Mesothelial cell of epicardium (in vitro differentiated cells): Measurements from ENCODE around the gene XIST. TPM values are rescaled to one million over a fixed set of nuclear protein-coding genes. Genes with fewer than 3 reads are reported as not detected.

ENCODE experiments used
- DNase-seq, 2 experiments: peaks; one replicate each; pipeline ENCODE4 v3.0.0; 2021; ENCODE audit warnings: low spot score in 2 of 2; ENCODE audit not compliant: unreplicated experiment in 2 of 2
- H3K27ac Mint-ChIP-seq: 2 replicates; pipeline ENCODE4 v1.8.0; 2021; ENCODE audit warnings: mixed read lengths
- H3K27me3 Mint-ChIP-seq: 2 replicates; pipeline ENCODE4 v1.8.0; 2021; ENCODE audit warnings: low read depth, mixed read lengths
- H3K36me3 Mint-ChIP-seq: 2 replicates; pipeline ENCODE4 v1.8.0; 2021; ENCODE audit warnings: mixed read lengths
- H3K4me1 Mint-ChIP-seq: 2 replicates; pipeline ENCODE4 v1.8.0; 2021; ENCODE audit warnings: mixed read lengths
- H3K4me3 Mint-ChIP-seq: 2 replicates; pipeline ENCODE4 v1.8.0; 2021; ENCODE audit warnings: mild to moderate bottlenecking, moderate library complexity, mixed read lengths
- H3K9me3 Mint-ChIP-seq: 2 replicates; pipeline ENCODE4 v1.8.0; 2021; ENCODE audit warnings: mixed read lengths
- total RNA-seq: library from RNA; stranded (reverse); gene quantifications from 3 replicates; pipeline ENCODE4 v1.2.1, GENCODE V29; 2021
- TF ChIP-seq, protein P1 (sequence below): fragments of 200-600 bp; sonication (generic); IDR thresholded peaks from one replicate; pipeline ENCODE4 v1.5.0; 2021; ENCODE audit warnings: antibody characterized with exemption; ENCODE audit not compliant: unreplicated experiment

The XIST gene
- total RNA-seq, 1 donor from 2014 or later: 0.07 TPM

DNA sequence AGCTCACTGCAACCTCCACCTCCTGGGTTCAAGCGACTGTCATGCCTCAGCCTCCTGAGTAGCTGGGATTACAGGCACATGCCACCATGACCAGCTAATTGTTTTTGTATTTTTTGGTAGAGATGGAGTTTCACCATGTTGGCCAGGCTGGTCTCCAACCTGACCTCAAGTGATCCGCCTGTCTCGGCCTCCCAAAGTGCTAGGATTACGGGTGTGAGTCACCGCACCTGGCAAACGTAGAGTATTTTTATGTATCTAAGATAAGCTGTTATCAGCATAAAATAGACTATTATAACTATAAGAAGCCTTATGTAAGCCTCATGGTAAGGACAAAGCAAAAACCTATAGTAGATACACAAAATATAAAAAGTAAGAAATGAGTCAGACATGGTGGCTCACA lies 14.6 kb upstream of the XIST start:
- H3K27ac Mint-ChIP-seq: no peak overlapping the region
- peaks cover 3% of the 10 kb centered on the region for H3K4me1 Mint-ChIP-seq
- TF ChIP-seq, protein P1, sequence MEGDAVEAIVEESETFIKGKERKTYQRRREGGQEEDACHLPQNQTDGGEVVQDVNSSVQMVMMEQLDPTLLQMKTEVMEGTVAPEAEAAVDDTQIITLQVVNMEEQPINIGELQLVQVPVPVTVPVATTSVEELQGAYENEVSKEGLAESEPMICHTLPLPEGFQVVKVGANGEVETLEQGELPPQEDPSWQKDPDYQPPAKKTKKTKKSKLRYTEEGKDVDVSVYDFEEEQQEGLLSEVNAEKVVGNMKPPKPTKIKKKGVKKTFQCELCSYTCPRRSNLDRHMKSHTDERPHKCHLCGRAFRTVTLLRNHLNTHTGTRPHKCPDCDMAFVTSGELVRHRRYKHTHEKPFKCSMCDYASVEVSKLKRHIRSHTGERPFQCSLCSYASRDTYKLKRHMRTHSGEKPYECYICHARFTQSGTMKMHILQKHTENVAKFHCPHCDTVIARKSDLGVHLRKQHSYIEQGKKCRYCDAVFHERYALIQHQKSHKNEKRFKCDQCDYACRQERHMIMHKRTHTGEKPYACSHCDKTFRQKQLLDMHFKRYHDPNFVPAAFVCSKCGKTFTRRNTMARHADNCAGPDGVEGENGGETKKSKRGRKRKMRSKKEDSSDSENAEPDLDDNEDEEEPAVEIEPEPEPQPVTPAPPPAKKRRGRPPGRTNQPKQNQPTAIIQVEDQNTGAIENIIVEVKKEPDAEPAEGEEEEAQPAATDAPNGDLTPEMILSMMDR: no peak
- no peak for DNase-seq
- no peaks in the 10 kb centered on the region for H3K36me3 Mint-ChIP-seq
- H3K27me3 Mint-ChIP-seq: no peaks in the 10 kb centered on the region
- H3K4me3 Mint-ChIP-seq: no peak overlapping the region
- H3K9me3 Mint-ChIP-seq: peaks cover 6% of the 10 kb centered on the region

DNA sequence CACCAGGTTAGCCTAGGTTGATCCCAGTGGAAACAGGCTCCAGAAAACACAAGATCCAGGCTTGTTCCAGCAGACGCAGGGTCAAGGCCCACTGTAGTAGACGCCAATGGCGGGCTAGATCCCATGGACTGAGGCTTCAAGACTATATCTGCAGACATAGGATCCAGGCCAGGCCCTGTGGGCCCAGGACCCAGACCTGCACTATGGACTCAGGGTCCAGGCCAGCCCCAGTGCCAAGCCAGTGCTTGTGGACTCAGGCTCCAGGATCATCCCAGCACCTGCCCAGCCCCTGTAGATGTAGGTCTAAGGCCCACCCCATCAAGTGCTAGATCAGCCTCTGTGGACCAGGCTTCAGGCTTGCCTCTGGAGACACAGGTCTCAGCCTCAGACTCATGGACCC lies 11.3 kb upstream of the XIST start:
- TF ChIP-seq, protein P1: no peak
- no peak for DNase-seq
- Mint-ChIP-seq H3K27ac (no peak overlapping the region), H3K4me1 (peaks cover 3% of the 10 kb centered on the region), H3K36me3 (peaks cover 4% of the 10 kb centered on the region), H3K4me3 (no peak overlapping the region), H3K27me3 (no peaks in the 10 kb centered on the region), H3K9me3 (peaks cover 15% of the 10 kb centered on the region)

DNA sequence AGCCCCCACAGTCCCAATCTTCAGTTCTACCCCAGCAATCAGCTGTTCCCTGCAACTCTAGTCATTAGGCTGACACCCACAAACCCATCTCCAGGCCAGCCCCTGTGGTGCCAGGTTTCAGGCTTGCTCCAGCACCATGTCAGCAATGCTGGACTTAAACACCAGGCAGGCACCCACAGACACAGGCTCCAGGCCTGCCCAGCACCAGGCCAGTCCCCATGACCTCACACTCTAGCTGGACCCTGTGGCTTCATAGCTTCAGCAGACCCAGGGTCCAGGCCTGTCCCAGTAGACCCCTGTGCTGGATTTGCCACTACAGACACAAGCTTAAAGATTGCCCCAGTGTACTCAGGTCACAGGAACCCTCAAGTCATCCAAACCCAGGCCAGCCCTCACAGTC lies 10.8 kb upstream of the XIST start:
- H3K27me3 Mint-ChIP-seq: no peaks in the 10 kb centered on the region
- DNase-seq: no peak
- no peak overlapping the region for H3K4me3 Mint-ChIP-seq
- peaks cover 3% of the 10 kb centered on the region for H3K4me1 Mint-ChIP-seq
- H3K27ac Mint-ChIP-seq: no peak overlapping the region
- H3K36me3 Mint-ChIP-seq: peaks cover 4% of the 10 kb centered on the region
- TF ChIP-seq, protein P1: no peak
- H3K9me3 Mint-ChIP-seq: peaks cover 15% of the 10 kb centered on the region

DNA sequence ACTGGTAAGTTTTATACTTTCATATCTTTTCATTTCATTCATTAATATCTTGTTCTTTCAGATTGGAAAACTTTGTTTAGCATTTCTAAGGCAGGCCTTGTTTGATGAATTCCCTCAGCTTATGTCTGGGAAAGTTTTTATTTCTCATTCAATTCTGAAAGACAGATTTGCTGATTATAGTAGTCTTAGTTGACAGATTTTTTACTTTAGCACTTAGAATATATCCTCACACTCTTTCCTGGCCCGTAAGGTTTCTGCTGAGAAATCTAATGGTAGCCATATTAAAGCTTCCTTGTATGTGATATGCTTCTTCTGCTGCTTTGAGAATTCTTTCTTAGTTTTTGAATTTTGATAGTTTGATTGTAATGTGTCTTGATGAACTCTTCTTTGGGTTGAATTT lies 7.1 kb upstream of the XIST start:
- Mint-ChIP-seq H3K27ac (no peak overlapping the region), H3K27me3 (no peaks in the 10 kb centered on the region), H3K4me1 (peaks cover 6% of the 10 kb centered on the region), H3K4me3 (no peak overlapping the region), H3K36me3 (peaks cover 4% of the 10 kb centered on the region), H3K9me3 (peaks cover 15% of the 10 kb centered on the region)
- DNase-seq: no peak
- TF ChIP-seq, protein P1: no peak

DNA sequence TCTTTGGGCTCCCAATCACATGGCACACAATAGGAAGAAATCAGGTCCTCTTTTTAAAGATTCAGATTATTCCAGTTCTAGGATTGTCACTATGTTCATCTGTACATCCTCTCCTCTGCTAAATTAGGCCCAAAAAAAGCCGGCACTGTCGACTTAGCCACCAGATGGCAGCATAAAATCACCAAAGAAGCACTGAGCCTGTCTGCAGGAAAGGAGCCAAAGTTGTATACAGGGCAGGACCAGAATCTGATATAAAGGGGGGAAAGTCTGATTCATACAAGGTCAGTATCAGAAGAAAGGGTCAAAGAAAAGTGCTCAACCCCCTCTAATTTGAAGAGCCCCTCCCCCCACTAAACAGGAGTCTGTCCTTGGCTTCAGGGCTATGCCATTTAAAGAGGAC lies 3.0 kb upstream of the XIST start:
- H3K4me3 Mint-ChIP-seq: no peak overlapping the region
- TF ChIP-seq, protein P1: peak; percentile 58
- no peak overlapping the region for H3K27ac Mint-ChIP-seq
- peaks cover 6% of the 10 kb centered on the region for H3K4me1 Mint-ChIP-seq
- no peaks in the 10 kb centered on the region for H3K27me3 Mint-ChIP-seq
- H3K36me3 Mint-ChIP-seq: peaks cover 4% of the 10 kb centered on the region
- peaks cover 20% of the 10 kb centered on the region for H3K9me3 Mint-ChIP-seq
- peak in 1 of 2 experiments; percentile 78 for DNase-seq

DNA sequence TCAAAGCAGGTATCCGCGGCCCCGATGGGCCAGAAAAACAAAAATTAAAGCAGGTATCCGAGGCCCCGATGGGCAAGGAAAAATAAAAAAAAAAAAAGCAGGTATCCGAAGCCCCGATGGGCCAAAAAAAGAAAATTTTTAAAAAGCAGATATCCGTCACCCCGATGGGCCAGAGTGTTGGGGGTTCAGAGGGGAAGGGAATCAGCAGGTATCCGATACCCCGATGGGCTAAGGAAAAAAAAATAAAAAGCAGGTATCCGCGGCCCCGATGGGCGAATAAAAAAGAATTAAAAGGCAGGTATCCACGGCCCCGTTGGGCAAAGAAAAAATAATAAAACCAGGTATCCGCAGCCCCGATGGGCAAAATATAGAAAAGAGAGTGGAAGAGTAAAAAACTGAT lies 492 bp downstream of the XIST start:
- TF ChIP-seq, protein P1: no peak
- no peak overlapping the region for H3K4me3 Mint-ChIP-seq
- peaks cover 6% of the 10 kb centered on the region for H3K4me1 Mint-ChIP-seq
- no peaks in the 10 kb centered on the region for H3K27me3 Mint-ChIP-seq
- DNase-seq: no peak
- no peak overlapping the region for H3K27ac Mint-ChIP-seq
- H3K36me3 Mint-ChIP-seq: no peaks in the 10 kb centered on the region
- H3K9me3 Mint-ChIP-seq: peaks cover 5% of the 10 kb centered on the region
